ENCODE measurements around the gene ZNF787.

- TF ChIP-seq POLR2A (IDR thresholded peaks at IDR 0.05) (peak; percentile 51), POLR2AphosphoS5 (IDR thresholded peaks at IDR 0.05) (no peak), EP300 (IDR thresholded peaks at IDR 0.05; ENCODE audit: low read depth) (no peak)
- TF ChIP-seq, protein P1, sequence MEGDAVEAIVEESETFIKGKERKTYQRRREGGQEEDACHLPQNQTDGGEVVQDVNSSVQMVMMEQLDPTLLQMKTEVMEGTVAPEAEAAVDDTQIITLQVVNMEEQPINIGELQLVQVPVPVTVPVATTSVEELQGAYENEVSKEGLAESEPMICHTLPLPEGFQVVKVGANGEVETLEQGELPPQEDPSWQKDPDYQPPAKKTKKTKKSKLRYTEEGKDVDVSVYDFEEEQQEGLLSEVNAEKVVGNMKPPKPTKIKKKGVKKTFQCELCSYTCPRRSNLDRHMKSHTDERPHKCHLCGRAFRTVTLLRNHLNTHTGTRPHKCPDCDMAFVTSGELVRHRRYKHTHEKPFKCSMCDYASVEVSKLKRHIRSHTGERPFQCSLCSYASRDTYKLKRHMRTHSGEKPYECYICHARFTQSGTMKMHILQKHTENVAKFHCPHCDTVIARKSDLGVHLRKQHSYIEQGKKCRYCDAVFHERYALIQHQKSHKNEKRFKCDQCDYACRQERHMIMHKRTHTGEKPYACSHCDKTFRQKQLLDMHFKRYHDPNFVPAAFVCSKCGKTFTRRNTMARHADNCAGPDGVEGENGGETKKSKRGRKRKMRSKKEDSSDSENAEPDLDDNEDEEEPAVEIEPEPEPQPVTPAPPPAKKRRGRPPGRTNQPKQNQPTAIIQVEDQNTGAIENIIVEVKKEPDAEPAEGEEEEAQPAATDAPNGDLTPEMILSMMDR (IDR thresholded peaks at IDR 0.05): no peak
These were observed 18.9 kb upstream of the ZNF787 start for GRCh38 chr19:56139847-56140582.
